ENCODE results near the gene SP1.
"Not testable (repeated sequence)": the region's sequence is repeated elsewhere in the genome, so short reads cannot be mapped to it uniquely, and the experiment has no call there.

The SP1 gene

GRCh38 chr12:53355121-53355520 is 24.9 kb upstream of the SP1 start:
- no peak for TF ChIP-seq CTCF (IDR thresholded peaks at IDR 0.05; ENCODE audit: low read depth, low read length)

DNA sequence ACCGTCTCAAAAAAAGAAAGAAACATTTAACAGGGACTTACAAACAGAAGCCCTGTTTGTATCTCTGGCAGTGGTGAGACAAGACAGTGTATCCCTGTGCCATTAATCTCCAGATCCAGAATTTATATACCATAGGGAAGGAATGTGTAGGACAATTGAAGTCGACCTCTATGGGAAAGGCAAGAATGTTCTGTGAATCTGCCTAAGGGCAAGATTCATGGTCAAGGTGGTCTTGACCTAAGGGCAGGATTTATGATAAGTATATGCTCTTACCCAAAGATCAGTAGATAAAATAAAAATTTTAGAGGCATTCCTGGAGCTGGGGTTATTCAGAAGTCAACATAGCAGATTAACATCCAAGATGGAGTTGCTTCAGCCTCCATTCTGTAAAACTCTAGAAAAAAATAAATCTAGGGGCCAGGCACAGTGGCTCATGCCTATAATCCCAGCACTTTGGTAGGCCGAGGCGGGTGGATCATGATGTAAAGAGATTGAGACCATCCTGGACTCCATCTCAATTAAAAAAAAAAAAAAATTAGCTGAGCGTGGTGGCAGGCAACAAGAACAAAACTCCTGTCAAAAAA is 21.0 kb upstream of the SP1 start:
- no peak for TF ChIP-seq CTCF (IDR thresholded peaks at IDR 0.05; ENCODE audit: low read depth, low read length)
- H3K4me3 ChIP-seq (replicated peaks in 1 of 2; ENCODE audit: low read depth in 2 of 2, low read length in 2 of 2) = no peak overlapping the region
- no peak for DNase-seq (ENCODE audit: low read depth in 2 of 2)

More at GRCh38 chr12:53355121-53355520, 24.9 kb upstream of the SP1 start:
- H3K4me3 ChIP-seq (replicated peaks in 1 of 2; ENCODE audit: low read depth in 2 of 2, low read length in 2 of 2) = no peak overlapping the region
- DNase-seq (ENCODE audit: low read depth in 2 of 2) = no peak

DNA sequence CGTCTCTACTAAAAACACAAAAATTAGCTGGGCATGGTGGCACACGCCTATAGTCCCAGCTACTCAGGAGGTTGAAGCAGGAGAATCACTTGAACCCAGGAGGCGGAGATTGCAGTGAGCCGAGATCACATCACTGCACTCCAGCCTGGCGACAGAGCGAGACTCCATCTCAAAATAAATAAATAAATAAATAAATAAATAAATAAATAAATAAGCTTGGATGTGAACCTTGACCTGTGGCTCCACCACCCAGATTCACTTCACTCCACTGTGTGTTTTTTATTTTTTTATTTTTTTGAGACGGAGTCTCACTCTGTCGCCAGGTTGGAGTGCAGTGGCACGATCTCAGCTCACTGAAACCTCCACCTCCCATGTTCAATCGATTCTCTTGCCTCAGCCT is 18.3 kb upstream of the SP1 start:
- not testable (repeated sequence) for DNase-seq (ENCODE audit: low read depth in 2 of 2); H3K4me3 ChIP-seq (replicated peaks in 1 of 2; ENCODE audit: low read depth in 2 of 2, low read length in 2 of 2)

DNA sequence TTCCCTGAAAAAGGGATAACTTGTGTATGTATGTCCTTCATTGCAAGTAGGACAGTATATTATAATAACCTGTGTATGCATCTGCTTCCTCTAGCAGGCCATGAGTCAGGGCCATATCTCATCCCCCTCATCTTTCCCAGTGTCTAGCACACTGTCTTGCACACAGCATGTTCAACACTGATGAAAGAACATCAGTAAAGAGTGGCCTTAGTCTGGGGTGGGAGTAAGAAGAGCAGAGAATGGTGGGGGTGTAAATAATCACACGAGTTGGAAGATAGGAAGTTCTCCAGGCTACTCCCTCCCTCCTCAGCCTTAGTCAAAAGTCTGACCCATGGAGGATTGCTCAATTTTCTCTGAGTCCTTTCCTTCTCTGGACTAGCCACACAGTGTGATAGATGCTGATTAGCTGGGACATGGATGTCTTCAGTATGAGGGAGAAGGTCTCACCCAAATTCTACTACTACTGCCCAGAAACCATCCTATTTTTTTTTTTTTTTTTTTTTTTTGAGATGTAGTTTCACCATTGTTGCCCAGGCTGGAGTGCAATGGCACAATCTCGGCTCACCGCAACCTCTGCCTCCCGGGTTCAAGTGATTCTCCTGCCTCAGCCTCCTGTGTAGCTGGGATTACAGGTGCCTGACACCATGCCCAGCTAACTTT is 14.6 kb upstream of the SP1 start:
- DNase-seq (ENCODE audit: low read depth in 2 of 2) = peak; percentile 48 to 71
- TF ChIP-seq CTCF (IDR thresholded peaks at IDR 0.05; ENCODE audit: low read depth, low read length) = no peak

DNA sequence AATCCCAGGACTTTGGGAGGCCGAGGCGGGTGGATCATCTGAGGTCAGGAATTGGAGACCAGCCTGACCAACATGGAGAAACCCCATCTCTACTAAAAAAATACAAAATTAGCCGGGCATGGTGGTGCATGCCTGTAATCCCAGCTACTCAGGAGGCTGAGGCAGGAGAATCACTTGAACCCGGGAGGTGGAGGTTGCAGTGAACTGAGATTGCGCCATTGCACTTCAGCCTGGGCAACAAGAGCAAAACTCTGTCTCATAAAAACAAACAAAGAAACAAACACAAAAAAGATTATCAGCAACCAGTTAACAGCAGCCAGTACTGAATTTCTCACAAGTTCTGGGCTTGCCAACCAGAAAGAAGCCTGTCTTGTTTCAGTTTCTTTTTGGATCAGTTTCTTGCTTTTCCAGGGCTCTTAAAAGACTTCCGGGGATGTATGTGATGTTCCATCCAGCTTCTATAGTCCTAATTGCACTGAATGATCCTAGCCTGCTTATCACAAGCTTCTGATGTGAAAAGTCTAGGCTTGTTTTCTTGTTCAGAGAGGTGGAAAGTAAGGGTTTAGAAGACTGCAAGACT is 6.3 kb upstream of the SP1 start:
- not testable (repeated sequence) for H3K4me3 ChIP-seq (replicated peaks in 1 of 2; ENCODE audit: low read depth in 2 of 2, low read length in 2 of 2)
- DNase-seq (ENCODE audit: low read depth in 2 of 2) = peak in 1 of 2 donors; percentile 53

More for the DNA sequence above, 14.6 kb upstream of the SP1 start:
- no peak overlapping the region for H3K4me3 ChIP-seq (replicated peaks in 1 of 2; ENCODE audit: low read depth in 2 of 2, low read length in 2 of 2)

- H3K4me3 ChIP-seq (replicated peaks in 1 of 2; ENCODE audit: low read depth in 2 of 2, low read length in 2 of 2); DNase-seq (ENCODE audit: low read depth in 2 of 2): not testable (repeated sequence)
Observed at GRCh38 chr12:53374277-53374676, 5.7 kb upstream of the SP1 start.

DNA sequence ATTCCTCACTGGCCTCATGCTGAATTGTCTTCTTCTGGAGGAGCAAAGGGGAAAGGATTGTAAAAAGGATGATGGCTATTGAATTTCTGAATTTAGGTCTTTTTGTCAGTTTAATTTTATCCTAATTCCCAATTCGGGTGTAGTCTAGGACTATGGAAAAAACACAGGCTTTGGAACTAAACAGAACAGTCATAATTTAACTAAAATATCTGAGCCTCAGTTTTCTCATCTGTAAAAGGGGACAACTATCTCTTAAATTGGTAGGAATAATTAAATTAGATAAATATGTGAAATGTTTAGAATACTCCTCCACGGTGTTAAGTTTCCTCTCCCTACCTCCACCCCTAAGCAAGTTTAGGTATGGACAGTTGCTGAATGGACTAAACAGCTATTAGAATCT is 3.2 kb upstream of the SP1 start:
- no peak overlapping the region for H3K4me3 ChIP-seq (replicated peaks in 1 of 2; ENCODE audit: low read depth in 2 of 2, low read length in 2 of 2)
- DNase-seq (ENCODE audit: low read depth in 2 of 2) = no peak
- no peak for TF ChIP-seq CTCF (IDR thresholded peaks at IDR 0.05; ENCODE audit: low read depth, low read length)

DNA sequence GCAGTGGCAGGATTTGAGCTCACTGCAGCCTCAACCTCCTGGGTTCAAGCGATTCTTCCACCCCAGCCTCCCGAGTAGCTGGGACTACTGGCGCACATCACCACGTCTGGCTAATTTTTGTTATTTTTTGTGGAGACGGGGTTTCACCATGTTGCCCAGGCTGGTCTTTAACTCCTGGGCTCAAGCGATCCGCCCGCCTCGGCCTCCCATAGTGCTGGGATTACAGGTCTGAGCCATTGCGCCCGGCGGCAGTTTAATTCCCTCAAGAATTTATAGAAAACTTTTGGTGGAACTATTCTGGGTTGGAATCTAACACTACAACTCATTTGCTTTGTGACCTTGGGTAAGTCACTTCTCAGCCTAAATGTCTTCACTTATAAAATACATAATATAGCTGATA is 1.8 kb upstream of the SP1 start:
- H3K4me3 ChIP-seq (replicated peaks in 1 of 2; ENCODE audit: low read depth in 2 of 2, low read length in 2 of 2) = no peak overlapping the region
- TF ChIP-seq CTCF (IDR thresholded peaks at IDR 0.05; ENCODE audit: low read depth, low read length) = no peak
- DNase-seq (ENCODE audit: low read depth in 2 of 2) = no peak

All from cardiac fibroblast (primary cell).